ENCODE results near the gene SIAE.

SIAE gene

GRCh38 chr11:124681421-124681820 lies 7.9 kb upstream of the SIAE start:
- no peak for DNase-seq (ENCODE audit: low read depth)
- TF ChIP-seq CTCF (conservative IDR thresholded peaks at IDR 0.05; ENCODE audit: low read length) = no peak
- H3K4me3 ChIP-seq (ENCODE audit: low read length) = no peak overlapping the region

- DNase-seq (ENCODE audit: low read depth) = no peak
- H3K4me3 ChIP-seq (ENCODE audit: low read length) = no peak overlapping the region
- TF ChIP-seq CTCF (conservative IDR thresholded peaks at IDR 0.05; ENCODE audit: low read length) = no peak
Observed at GRCh38 chr11:124678416-124678815, 4.9 kb upstream of the SIAE start.

DNA sequence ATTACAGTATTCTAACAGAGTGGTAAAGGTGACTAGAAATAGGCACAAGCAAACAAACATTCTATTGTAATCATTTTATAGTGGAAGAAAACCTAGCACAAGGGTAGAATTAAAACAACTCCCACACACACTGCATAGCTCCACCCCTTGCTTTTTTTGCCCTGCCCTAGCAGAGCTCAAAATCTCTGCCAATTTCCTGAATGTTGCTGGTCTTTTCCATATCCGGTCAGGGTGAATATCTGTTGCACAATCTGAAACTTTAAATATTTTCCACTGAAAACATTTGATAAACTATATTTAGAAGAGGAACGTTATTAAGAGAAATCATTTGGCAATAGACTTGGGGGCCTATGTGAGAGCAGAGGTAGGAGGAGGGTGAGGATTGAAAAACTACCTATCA lies 2.8 kb upstream of the SIAE start:
- DNase-seq (ENCODE audit: low read depth) = peak; percentile 55
- no peak for TF ChIP-seq CTCF (conservative IDR thresholded peaks at IDR 0.05; ENCODE audit: low read length)
- no peak overlapping the region for H3K4me3 ChIP-seq (ENCODE audit: low read length)

DNA sequence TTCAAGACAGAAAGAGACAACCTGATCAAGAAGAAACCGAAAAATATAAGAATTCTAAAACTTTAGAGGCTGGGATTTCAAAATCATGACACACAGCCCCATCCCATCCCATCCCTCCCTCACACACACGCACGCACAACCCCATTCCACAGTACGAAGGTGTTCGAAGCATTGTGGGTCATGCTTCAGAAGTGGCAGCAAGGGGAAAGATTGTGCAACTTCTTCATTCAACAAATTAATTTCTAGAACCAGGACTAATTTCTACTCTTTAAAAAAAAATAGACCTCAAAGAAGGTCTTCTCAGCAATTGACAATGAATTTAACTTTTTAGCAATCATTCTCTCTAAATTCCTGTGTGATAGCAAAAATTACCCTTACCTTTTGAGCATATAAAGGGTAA lies 1.0 kb upstream of the SIAE start:
- no peak for DNase-seq (ENCODE audit: low read depth)
- no peak for TF ChIP-seq CTCF (conservative IDR thresholded peaks at IDR 0.05; ENCODE audit: low read length)
- peak overlapping the region; percentile 81 for H3K4me3 ChIP-seq (ENCODE audit: low read length)

DNA sequence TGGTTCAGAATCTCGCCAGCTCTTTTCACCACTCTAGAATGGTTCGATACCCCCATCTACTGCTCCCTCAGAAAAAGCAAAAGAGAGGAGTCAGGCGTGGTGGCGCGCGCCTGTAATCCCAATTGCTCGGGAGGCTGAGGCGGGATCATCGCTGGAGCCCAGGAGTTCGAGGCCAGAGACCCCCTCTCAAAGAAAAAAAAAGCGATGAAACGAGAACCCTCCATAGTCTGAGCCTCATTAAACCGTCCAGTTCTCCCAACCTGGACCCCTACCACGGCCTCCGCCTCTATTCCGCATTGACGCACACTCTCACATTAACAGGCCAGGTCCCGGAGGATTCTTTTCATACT lies 604 bp upstream of the SIAE start:
- peak overlapping the region; percentile 81 for H3K4me3 ChIP-seq (ENCODE audit: low read length)
- no peak for TF ChIP-seq CTCF (conservative IDR thresholded peaks at IDR 0.05; ENCODE audit: low read length)
- no peak for DNase-seq (ENCODE audit: low read depth)

DNA sequence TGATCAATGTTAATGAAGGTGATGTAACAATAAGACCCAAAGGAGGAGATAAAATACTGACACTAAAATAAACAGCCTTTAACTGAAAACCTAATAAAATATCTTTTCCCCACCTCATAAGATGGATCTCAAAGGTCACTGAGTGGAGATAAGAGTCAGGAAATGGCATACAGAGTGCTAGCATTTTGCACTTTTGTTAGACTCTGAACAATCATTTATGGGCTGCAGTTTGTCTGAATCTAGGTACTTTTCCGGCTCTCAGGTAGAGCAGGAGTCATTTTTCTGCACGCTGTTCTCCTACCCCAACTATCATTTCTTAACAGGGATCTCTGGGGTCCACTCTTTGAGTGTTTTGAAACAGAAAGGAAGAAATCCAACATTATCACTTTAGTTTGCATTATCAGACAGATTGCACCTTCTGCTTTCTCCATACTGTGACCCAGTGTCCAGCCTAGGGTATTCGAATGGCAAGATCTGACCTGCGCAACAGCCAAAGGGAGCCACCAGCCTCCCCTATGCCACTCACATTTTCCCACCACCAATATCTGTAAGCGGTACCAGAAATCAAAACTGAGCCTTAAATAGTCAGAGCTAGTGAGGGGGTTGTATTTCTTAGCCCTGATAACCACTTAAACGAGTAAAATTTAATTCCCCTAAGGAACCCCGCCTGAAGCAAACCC lies 863 bp downstream of the SIAE start:
- no peak for TF ChIP-seq CTCF (conservative IDR thresholded peaks at IDR 0.05; ENCODE audit: low read length)
- peak overlapping the region; percentile 81 for H3K4me3 ChIP-seq (ENCODE audit: low read length)
- DNase-seq (ENCODE audit: low read depth) = no peak

DNA sequence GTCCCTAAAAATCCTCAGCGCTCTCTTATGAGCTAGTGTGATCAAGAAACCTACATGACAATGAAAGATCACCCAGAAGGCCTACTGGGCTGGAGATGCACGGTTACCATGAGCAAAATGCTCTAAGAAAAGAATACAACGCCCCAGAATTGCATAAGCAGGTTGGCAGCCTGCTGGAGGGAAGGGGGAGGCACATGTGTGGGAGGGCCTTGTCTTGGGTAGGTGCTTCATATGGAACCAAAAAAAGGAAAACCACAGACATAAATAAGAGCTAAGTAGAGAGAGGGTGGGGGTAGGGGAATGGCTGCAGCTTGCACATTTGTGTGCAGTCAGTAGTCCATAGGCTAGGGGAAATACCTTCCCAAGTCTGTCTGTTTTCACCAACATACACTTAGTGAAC lies 2.8 kb downstream of the SIAE start:
- DNase-seq (ENCODE audit: low read depth) = peak; percentile 9
- no peak for TF ChIP-seq CTCF (conservative IDR thresholded peaks at IDR 0.05; ENCODE audit: low read length)
- H3K4me3 ChIP-seq (ENCODE audit: low read length) = no peak overlapping the region

Data from AG10803 (cell line).